Kidney epithelial cell (primary cell): ENCODE results near the gene PLAC8L1. TPM values are rescaled to one million over a fixed set of nuclear protein-coding genes. Genes with fewer than 3 reads are reported as not detected.

Experiments
- DNase-seq: peaks from one replicate; pipeline ENCODE4 v3.0.0-alpha.2; 2010; ENCODE audit warnings: low read depth
- H3K27me3 ChIP-seq: 2 replicates; pipeline ENCODE4 v1.6.0; 2011; ENCODE audit warnings: low read length; ENCODE audit not compliant: control insufficient read depth, insufficient read depth
- H3K36me3 ChIP-seq: 2 replicates; pipeline ENCODE4 v1.5.1; 2011; ENCODE audit warnings: low read length; ENCODE audit not compliant: control insufficient read depth, insufficient read depth
- H3K4me3 ChIP-seq: 2 replicates; pipeline ENCODE4 v1.5.1; 2011; ENCODE audit warnings: low read depth, mild to moderate bottlenecking, control low read depth, low read length
- CTCF ChIP-seq: IDR thresholded peaks from 2 replicates; pipeline ENCODE4 v1.5.1; 2011; ENCODE audit warnings: mild to moderate bottlenecking, moderate library complexity, low read length, control low read depth, inconsistent platforms; ENCODE audit not compliant: insufficient read depth, poor library complexity, severe bottlenecking
- total RNA-seq: library from RNA; depleted of rRNA; stranded (reverse); fragments of >200 nt; gene quantifications from 2 replicates; pipeline ENCODE4 v1.2.3, GENCODE V29; 2015

The PLAC8L1 gene
- total RNA-seq, 1 donor from 2014 or later, result not detected

GRCh38 chr5:146107901-146108300, 2.5 kb upstream of the PLAC8L1 start:
- Histone ChIP-seq H3K27me3 (no peaks in the 10 kb centered on the region), H3K4me3 (no peak overlapping the region), H3K36me3 (peaks cover under 1% of the 10 kb centered on the region)
- no peak for TF ChIP-seq CTCF
- DNase-seq, result no peak

- Histone ChIP-seq H3K36me3 (no peaks in the 10 kb centered on the region), H3K4me3 (no peak overlapping the region), H3K27me3 (no peaks in the 10 kb centered on the region)
- no peak for TF ChIP-seq CTCF
- no peak for DNase-seq
Observed at GRCh38 chr5:146103594-146103993, 1.8 kb downstream of the PLAC8L1 start.

- Histone ChIP-seq H3K27me3 (no peaks in the 10 kb centered on the region), H3K4me3 (no peak overlapping the region), H3K36me3 (no peaks in the 10 kb centered on the region)
- no peak for TF ChIP-seq CTCF
- DNase-seq, result no peak
Observed at GRCh38 chr5:146101646-146102045, 3.7 kb downstream of the PLAC8L1 start.

- no peaks in the 10 kb centered on the region for H3K36me3 ChIP-seq
- DNase-seq, result no peak
- H3K27me3 ChIP-seq, result no peaks in the 10 kb centered on the region
- TF ChIP-seq CTCF, result no peak
- no peak overlapping the region for H3K4me3 ChIP-seq
Observed at GRCh38 chr5:146098047-146098446, 7.3 kb downstream of the PLAC8L1 start.

- no peaks in the 10 kb centered on the region for H3K27me3 ChIP-seq
- H3K4me3 ChIP-seq, result no peak overlapping the region
- no peak for TF ChIP-seq CTCF
- no peaks in the 10 kb centered on the region for H3K36me3 ChIP-seq
- DNase-seq, result no peak
Observed at GRCh38 chr5:146091881-146092280, 13.5 kb downstream of the PLAC8L1 start.

- Histone ChIP-seq H3K27me3 (no peaks in the 10 kb centered on the region), H3K4me3 (no peak overlapping the region), H3K36me3 (no peaks in the 10 kb centered on the region)
- no peak for TF ChIP-seq CTCF
- no peak for DNase-seq
Observed at GRCh38 chr5:146089287-146089686, 16.1 kb downstream of the PLAC8L1 start.
